AG04450 (cell line): ENCODE data around the gene GAS1. TPM values are rescaled to one million over a fixed set of nuclear protein-coding genes. Genes with fewer than 3 reads are reported as not detected.

Source experiments
- CTCF ChIA-PET: fragments of 300-600, 350-600 bp; formaldehyde crosslinking; extraction: SDS; loops from one replicate; lab custom pipeline; 2022; ENCODE audit warnings: antibody characterized with exemption, inconsistent platforms; lab: Charles Lee
- POLR2A ChIA-PET: fragments of 350-600 bp; formaldehyde crosslinking; extraction: SDS; loops from one replicate; lab custom pipeline; 2021; ENCODE audit warnings: antibody characterized with exemption, inconsistent platforms; lab: Yijun Ruan, JAX
- DNase-seq: peaks from one replicate; pipeline ENCODE4 v3.0.0-alpha.2; 2011; ENCODE audit warnings: low read depth, low spot score
- H3K27ac ChIP-seq: one replicate; pipeline ENCODE4 v1.5.1; 2012; ENCODE audit warnings: low read depth, low read length, control low read depth
- H3K27me3 ChIP-seq: one replicate; pipeline ENCODE4 v1.6.0; 2012; ENCODE audit warnings: low read length; ENCODE audit not compliant: control insufficient read depth, insufficient read depth
- H3K4me3 ChIP-seq: 2 replicates; pipeline ENCODE4 v1.5.1; 2011; ENCODE audit warnings: mild to moderate bottlenecking, low read depth, low read length, control low read depth
- H3K9me3 ChIP-seq: 2 replicates; pipeline ENCODE4 v1.5.1; 2012; ENCODE audit warnings: low read length; ENCODE audit not compliant: control insufficient read depth, insufficient read depth
- CTCF ChIP-seq: IDR thresholded peaks from 2 replicates; pipeline ENCODE4 v1.5.1; 2011; ENCODE audit warnings: low read depth, low read length, control low read depth, inconsistent platforms
- polyA plus RNA-seq: library from polyadenylated mRNA; depleted of rRNA; stranded (reverse); fragments of >200 nt; gene quantifications from 2 replicates; pipeline ENCODE4 v1.2.3, GENCODE V29; 2011

The GAS1 gene
- polyA plus RNA-seq, 1 experiment = 7.6 TPM

GRCh38 chr9:86975606-86976005 is 28.3 kb upstream of the GAS1 start:
- Histone ChIP-seq H3K9me3 (no peaks in the 10 kb centered on the region), H3K4me3 (no peak overlapping the region), H3K27ac (no peak overlapping the region), H3K27me3 (no peaks in the 10 kb centered on the region)
- POLR2A ChIA-PET = no interaction called here
- DNase-seq = no peak
- TF ChIP-seq CTCF = no peak
- CTCF ChIA-PET = interaction anchor here (1.4 to 1.7 kb wide), 3 partner anchors 9 to 542 kb away, joined by 4 to 5 read pairs (median 5); no protein-coding TSS in a partner anchor

GRCh38 chr9:86975036-86975435 is 27.7 kb upstream of the GAS1 start:
- no peak for TF ChIP-seq CTCF
- ChIA-PET CTCF (interaction anchor here (1.4 to 1.7 kb wide), 3 partner anchors 10 to 541 kb away, joined by 4 to 5 read pairs (median 5); no protein-coding TSS in a partner anchor), POLR2A (no interaction called here)
- Histone ChIP-seq H3K27ac (no peak overlapping the region), H3K9me3 (no peaks in the 10 kb centered on the region), H3K27me3 (no peaks in the 10 kb centered on the region), H3K4me3 (no peak overlapping the region)
- no peak for DNase-seq

GRCh38 chr9:86974421-86974820 is 27.1 kb upstream of the GAS1 start:
- Histone ChIP-seq H3K9me3 (no peaks in the 10 kb centered on the region), H3K27me3 (no peaks in the 10 kb centered on the region), H3K4me3 (no peak overlapping the region), H3K27ac (no peak overlapping the region)
- CTCF ChIA-PET = interaction anchor here (1.4 to 1.7 kb wide), 3 partner anchors 11 to 541 kb away, joined by 4 to 5 read pairs (median 5); no protein-coding TSS in a partner anchor
- no peak for DNase-seq
- no peak for TF ChIP-seq CTCF
- POLR2A ChIA-PET = no interaction called here

GRCh38 chr9:86971742-86972141 is 24.4 kb upstream of the GAS1 start:
- no peak overlapping the region for H3K27ac ChIP-seq
- DNase-seq = no peak
- TF ChIP-seq CTCF = no peak
- ChIA-PET POLR2A (no interaction called here), CTCF (interaction anchor here (0.9 to 1.2 kb wide), 2 partner anchors 25 to 558 kb away, joined by 3 read pairs; no protein-coding TSS in a partner anchor)
- H3K4me3 ChIP-seq = no peak overlapping the region
- H3K9me3 ChIP-seq = no peaks in the 10 kb centered on the region
- H3K27me3 ChIP-seq = no peaks in the 10 kb centered on the region

- no peak for DNase-seq
- ChIA-PET POLR2A (no interaction called here), CTCF (no interaction called here)
- Histone ChIP-seq H3K4me3 (no peak overlapping the region), H3K27me3 (no peaks in the 10 kb centered on the region), H3K27ac (no peak overlapping the region), H3K9me3 (no peaks in the 10 kb centered on the region)
- TF ChIP-seq CTCF = no peak
Measured at GRCh38 chr9:86968258-86968920, 21.1 kb upstream of the GAS1 start.
